ENCODE results near the gene RS1. TPM values are rescaled to one million over a fixed set of nuclear protein-coding genes. Genes with fewer than 3 reads are reported as not detected.

Gene RS1
- total RNA-seq, 2 experiments from 2014 or later = not detected

DNA sequence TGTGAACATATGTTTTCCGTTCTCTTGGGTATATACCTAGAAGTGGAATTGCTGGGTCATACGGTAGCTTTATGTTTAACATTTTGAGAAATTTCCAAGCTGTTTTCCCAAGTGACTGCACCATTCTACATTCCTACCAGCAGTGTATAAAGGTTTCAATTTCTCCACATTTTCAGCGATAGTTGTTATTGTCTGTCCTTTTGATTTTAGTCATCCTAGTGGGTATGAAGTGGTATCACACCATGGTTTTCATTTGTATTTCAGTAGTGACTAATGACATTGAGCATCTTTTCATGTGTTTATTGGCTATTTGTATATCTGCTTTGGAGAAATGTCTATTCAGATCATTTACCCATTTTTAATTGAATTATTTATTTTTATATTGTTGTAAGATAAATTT is 37.9 kb upstream of the RS1 start:
- Histone ChIP-seq H3K9me2 (ENCODE audit: insufficient read depth, low read length) (no peaks in the 10 kb centered on the region), H3K4me2 (ENCODE audit: low read length) (no peak overlapping the region), H4K20me1 (ENCODE audit: insufficient read depth, low read length) (no peaks in the 10 kb centered on the region), H3K79me2 (ENCODE audit: insufficient read depth, low read depth, low read length) (no peaks in the 10 kb centered on the region), H3K9me3 (ENCODE audit: low read length) (no peaks in the 10 kb centered on the region), H3K4me3 (ENCODE audit: low read depth, low read length, poor library complexity, severe bottlenecking) (no peak overlapping the region), H2AFZ (ENCODE audit: low read length) (no peak overlapping the region), H3K36me3 (ENCODE audit: insufficient read depth, low read length) (no peaks in the 10 kb centered on the region), H3K4me1 (ENCODE audit: insufficient read depth, low read length, poor library complexity, severe bottlenecking) (no peaks in the 10 kb centered on the region), H3K27ac (ENCODE audit: low read depth, low read length, poor library complexity, severe bottlenecking) (no peak overlapping the region)
- POLR2A ChIA-PET = interaction anchor here (0.7 kb wide), 1 partner anchor 1046 kb away, joined by 3 read pairs; no protein-coding TSS in a partner anchor
- TF ChIP-seq EZH2phosphoT487 (IDR thresholded peaks at IDR 0.05; ENCODE audit: borderline replicate concordance, low read depth, low read length) = no peak
- CTCF ChIA-PET (ENCODE audit: unreplicated experiment) = no interaction called here
- no peak for DNase-seq (ENCODE audit: low spot score)
- intact Hi-C loops (cut with micrococcal nuclease; ENCODE audit: unreplicated experiment) = no loop called here
- BruUV-seq (replicated peaks) = no TSS peak

DNA sequence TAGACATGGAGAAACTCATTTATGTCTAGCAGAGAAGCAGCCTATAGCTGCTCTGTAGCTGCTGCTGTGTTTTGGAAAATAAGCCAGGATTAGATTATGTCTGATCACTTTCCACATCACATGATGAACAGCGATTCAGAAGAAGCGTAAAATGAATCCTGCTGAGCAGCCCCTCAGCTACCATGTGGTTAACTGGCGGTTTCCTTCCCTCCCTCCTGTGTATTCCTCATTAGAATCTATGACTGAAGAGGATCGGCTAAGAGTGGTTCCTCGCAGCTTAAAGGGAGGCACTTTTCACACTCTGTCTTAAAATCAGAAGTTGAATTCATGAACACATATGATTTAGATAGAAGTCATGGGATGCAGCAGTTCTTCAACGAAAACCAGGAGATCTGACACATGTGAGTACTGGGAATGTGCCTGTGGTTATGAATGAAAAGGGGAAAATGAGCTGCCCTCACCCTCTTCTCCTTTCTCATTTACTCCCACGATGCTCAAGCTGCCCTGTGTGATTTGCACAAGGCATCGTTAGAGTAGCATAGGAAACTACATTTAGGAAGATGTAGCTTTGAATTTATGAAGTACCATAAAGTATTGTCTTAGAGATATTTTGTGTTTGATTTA is 35.6 kb upstream of the RS1 start, which contains the start of gene PPEF1:
PPEF1 (plus strand) TSS at position 220 of the 624 bp plus-strand sequence; CDS start at position 356, 136 bp downstream.
- no peaks in the 10 kb centered on the region for H3K4me1 ChIP-seq (ENCODE audit: insufficient read depth, low read length, poor library complexity, severe bottlenecking)
- no peak for DNase-seq (ENCODE audit: low spot score)
- no peak for TF ChIP-seq EZH2phosphoT487 (IDR thresholded peaks at IDR 0.05; ENCODE audit: borderline replicate concordance, low read depth, low read length)
- TF ChIP-seq, protein P1, sequence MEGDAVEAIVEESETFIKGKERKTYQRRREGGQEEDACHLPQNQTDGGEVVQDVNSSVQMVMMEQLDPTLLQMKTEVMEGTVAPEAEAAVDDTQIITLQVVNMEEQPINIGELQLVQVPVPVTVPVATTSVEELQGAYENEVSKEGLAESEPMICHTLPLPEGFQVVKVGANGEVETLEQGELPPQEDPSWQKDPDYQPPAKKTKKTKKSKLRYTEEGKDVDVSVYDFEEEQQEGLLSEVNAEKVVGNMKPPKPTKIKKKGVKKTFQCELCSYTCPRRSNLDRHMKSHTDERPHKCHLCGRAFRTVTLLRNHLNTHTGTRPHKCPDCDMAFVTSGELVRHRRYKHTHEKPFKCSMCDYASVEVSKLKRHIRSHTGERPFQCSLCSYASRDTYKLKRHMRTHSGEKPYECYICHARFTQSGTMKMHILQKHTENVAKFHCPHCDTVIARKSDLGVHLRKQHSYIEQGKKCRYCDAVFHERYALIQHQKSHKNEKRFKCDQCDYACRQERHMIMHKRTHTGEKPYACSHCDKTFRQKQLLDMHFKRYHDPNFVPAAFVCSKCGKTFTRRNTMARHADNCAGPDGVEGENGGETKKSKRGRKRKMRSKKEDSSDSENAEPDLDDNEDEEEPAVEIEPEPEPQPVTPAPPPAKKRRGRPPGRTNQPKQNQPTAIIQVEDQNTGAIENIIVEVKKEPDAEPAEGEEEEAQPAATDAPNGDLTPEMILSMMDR (conservative IDR thresholded peaks at IDR 0.05; ENCODE audit: low read length) = no peak
- H2AFZ ChIP-seq (ENCODE audit: low read length) = no peak within 1 kb of the TSS
- no peaks in the 10 kb centered on the region for H3K36me3 ChIP-seq (ENCODE audit: insufficient read depth, low read length)
- no peaks in the 10 kb centered on the region for H3K79me2 ChIP-seq (ENCODE audit: insufficient read depth, low read depth, low read length)
- H3K9me2 ChIP-seq (ENCODE audit: insufficient read depth, low read length) = no peaks in the 10 kb centered on the region
- intact Hi-C loops (cut with micrococcal nuclease; ENCODE audit: unreplicated experiment) = no loop called here
- BruUV-seq (replicated peaks) = no TSS peak
- ChIA-PET CTCF (ENCODE audit: unreplicated experiment) (interaction anchor here (0.5 kb wide), 1 partner anchor 56 kb away, joined by 35 read pairs; no protein-coding TSS in a partner anchor), POLR2A (no interaction called here)
- H4K20me1 ChIP-seq (ENCODE audit: insufficient read depth, low read length) = no peaks in the 10 kb centered on the region
- H3K4me3 ChIP-seq (ENCODE audit: low read depth, low read length, poor library complexity, severe bottlenecking) = no peak within 1 kb of the TSS
- no peaks in the 10 kb centered on the region for H3K9me3 ChIP-seq (ENCODE audit: low read length)
- no peak within 1 kb of the TSS for H3K27ac ChIP-seq (ENCODE audit: low read depth, low read length, poor library complexity, severe bottlenecking)
- no peak within 1 kb of the TSS for H3K4me2 ChIP-seq (ENCODE audit: low read length)

DNA sequence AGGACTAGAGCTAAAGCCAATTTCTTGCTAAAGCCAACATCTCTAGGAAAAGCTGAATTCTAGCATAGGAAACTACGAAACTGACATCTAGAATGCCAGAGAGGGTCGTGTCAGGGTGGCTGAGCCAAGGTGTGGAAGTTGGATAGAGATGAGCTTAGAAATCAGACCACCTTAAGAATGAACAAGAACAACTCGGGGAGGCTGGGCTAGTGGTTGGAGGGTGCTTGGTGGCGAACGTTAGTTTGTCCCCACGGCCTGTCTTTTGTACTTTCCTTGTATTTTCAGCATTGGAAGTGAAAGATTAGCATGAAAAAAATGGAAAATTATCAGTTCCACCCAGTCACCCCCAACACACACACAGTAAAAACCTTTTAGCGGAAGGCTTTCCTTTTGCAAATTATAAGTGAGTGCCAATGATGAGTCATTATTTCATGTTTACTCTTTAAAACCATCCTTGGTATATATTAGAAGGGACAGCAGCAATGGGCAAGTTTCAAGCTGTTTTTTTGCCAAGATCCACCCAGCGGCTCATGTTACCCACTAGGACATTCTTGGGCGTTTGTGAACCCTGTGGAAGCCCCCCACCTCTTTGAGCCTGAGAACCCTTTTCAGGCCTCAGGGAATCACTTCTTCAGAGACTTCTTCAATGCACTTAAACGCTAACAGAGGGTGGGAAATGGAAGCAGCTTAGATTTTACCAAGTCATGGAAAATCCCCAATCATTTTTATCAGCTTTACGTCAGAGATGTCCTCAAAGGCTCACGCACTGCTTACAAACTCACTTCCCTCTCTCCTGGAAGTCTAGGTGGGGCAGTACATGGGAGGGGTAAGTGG is 30.7 kb upstream of the RS1 start:
- DNase-seq (ENCODE audit: low spot score) = no peak
- Histone ChIP-seq H2AFZ (ENCODE audit: low read length) (no peak overlapping the region), H3K4me3 (ENCODE audit: low read depth, low read length, poor library complexity, severe bottlenecking) (no peak overlapping the region), H3K4me1 (ENCODE audit: insufficient read depth, low read length, poor library complexity, severe bottlenecking) (no peaks in the 10 kb centered on the region), H3K36me3 (ENCODE audit: insufficient read depth, low read length) (no peaks in the 10 kb centered on the region), H3K79me2 (ENCODE audit: insufficient read depth, low read depth, low read length) (no peaks in the 10 kb centered on the region), H4K20me1 (ENCODE audit: insufficient read depth, low read length) (no peaks in the 10 kb centered on the region), H3K27ac (ENCODE audit: low read depth, low read length, poor library complexity, severe bottlenecking) (no peak overlapping the region), H3K4me2 (ENCODE audit: low read length) (no peak overlapping the region), H3K9me3 (ENCODE audit: low read length) (no peaks in the 10 kb centered on the region), H3K9me2 (ENCODE audit: insufficient read depth, low read length) (no peaks in the 10 kb centered on the region)
- intact Hi-C loops (cut with micrococcal nuclease; ENCODE audit: unreplicated experiment) = no loop called here
- ChIA-PET POLR2A (no interaction called here), CTCF (ENCODE audit: unreplicated experiment) (no interaction called here)
- no TSS peak for BruUV-seq (replicated peaks)
- no peak for TF ChIP-seq EZH2phosphoT487 (IDR thresholded peaks at IDR 0.05; ENCODE audit: borderline replicate concordance, low read depth, low read length)
- TF ChIP-seq, protein P1 (conservative IDR thresholded peaks at IDR 0.05; ENCODE audit: low read length) = no peak
